ENCODE data around the gene SUGP1. TPM values are rescaled to one million over a fixed set of nuclear protein-coding genes. Genes with fewer than 3 reads are reported as not detected.

Gene SUGP1
- total RNA-seq, 1 experiment from 2014 or later: 81.3 TPM

DNA sequence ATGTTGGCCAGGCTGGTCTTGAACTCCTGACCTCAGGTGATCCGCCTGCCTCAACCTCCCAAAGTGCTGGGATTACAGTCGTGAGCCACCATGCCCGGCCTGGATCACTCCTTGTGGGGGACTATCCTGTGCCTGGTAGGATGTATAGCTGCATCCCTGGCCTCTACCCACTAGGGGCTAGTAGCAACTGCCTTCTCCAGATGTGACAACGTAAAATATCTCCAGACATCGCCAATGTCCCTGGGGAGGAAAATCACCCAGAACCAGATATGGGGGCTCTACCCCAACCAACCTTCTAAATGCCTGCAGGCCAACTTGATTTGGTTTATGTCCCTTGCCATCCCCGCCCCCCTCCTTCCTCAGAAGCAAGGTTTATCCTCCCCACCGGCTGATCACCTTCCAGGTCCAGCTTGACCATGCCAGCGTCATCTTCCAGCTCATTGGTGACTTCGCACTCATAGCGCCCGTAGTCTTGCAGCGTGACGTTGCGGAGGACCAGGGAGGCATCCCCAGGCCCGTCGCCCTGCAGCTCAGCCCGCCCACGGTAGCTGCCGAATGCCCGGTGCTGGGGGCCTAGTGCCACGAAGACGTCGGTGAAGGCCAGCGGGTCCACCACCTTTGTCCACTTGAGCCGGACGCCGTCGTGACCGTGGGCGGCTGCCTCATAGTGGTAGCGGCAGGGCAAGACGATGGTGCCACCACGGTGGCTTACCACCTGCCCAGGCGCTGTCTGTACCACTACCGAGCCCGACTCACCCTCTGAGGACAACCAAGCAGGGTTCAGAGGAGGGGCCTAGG, 59.7 kb downstream of the SUGP1 start:
- ChIA-PET CTCF (interaction anchor here (0.9 to 2.4 kb wide), 8 partner anchors 12 to 82 kb away, joined by 3 to 10 read pairs (median 5); partner anchors contain the start of gene TM6SF2), POLR2A (no interaction called here)
- no peak for TF ChIP-seq CBFB (CRISPR knock-in tag; IDR thresholded peaks at IDR 0.05; ENCODE audit: low read depth)
- peak; percentile 51; the same call in 1 of the 2 replicates for TF ChIP-seq FOXP1 (CRISPR knock-in tag; IDR thresholded peaks at IDR 0.05; ENCODE audit: borderline replicate concordance)
- DNase-seq (ENCODE audit: low spot score) (no peak), ATAC-seq (no peak)
- Mint-ChIP-seq H3K9me3 (no peaks in the 10 kb centered on the region), H3K27ac (no peak overlapping the region), H3K4me3 (peak overlapping the region; percentile 68), H3K36me3 (0 out of 2 replicates have a peak, but pooled peaks cover 3% of the 10 kb centered on the region), H3K27me3 (ENCODE audit: low read depth) (peaks cover 53% of the 10 kb centered on the region), H3K4me1 (peaks cover 22% of the 10 kb centered on the region)

DNA sequence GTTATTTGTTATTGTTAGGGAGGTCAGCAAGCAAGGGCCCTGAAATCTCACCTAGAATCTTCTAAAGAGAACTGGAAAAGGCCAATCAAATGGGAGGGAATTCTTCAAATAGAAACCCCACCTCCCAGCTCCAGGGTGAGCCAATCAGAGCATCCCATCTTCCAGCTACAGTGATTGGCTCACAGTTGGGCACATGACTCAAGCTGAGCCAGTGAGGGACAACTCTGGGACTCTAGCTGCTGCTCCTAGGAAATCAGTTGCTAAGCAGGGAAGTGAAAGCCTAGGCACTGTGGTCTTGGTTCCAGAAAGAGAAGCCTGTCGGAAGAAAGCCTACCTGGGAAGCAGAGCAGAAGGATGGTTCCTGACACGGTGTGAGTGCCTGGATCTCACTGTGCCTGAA, 60.6 kb downstream of the SUGP1 start:
- DNase-seq (ENCODE audit: low spot score): peak; percentile 53
- Mint-ChIP-seq H3K36me3 (0 out of 2 replicates have a peak, but pooled peaks cover 3% of the 10 kb centered on the region), H3K27me3 (ENCODE audit: low read depth) (peaks cover 54% of the 10 kb centered on the region), H3K27ac (no peak overlapping the region), H3K4me3 (peak overlapping the region; percentile 45; the same call in 1 of the 2 replicates), H3K4me1 (peaks cover 22% of the 10 kb centered on the region), H3K9me3 (no peaks in the 10 kb centered on the region)
- peak; percentile 77 for ATAC-seq
- ChIA-PET CTCF (interaction anchor here (0.9 to 2.4 kb wide), 10 partner anchors 13 to 90 kb away, joined by 3 to 10 read pairs (median 4); partner anchors contain the start of genes MEF2B and TM6SF2), POLR2A (no interaction called here)
- TF ChIP-seq ZNF121 (CRISPR knock-in tag; IDR thresholded peaks at IDR 0.05): no peak
- no peak for TF ChIP-seq ZNF317 (CRISPR knock-in tag; IDR thresholded peaks at IDR 0.05; ENCODE audit: borderline replicate concordance, low read depth)
- TF ChIP-seq, protein P1, sequence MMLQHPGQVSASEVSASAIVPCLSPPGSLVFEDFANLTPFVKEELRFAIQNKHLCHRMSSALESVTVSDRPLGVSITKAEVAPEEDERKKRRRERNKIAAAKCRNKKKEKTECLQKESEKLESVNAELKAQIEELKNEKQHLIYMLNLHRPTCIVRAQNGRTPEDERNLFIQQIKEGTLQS (CRISPR knock-in tag; conservative IDR thresholded peaks at IDR 0.05): no peak
- no peak for TF ChIP-seq FOXK1 (CRISPR knock-in tag; IDR thresholded peaks at IDR 0.05)
- TF ChIP-seq, protein P2, sequence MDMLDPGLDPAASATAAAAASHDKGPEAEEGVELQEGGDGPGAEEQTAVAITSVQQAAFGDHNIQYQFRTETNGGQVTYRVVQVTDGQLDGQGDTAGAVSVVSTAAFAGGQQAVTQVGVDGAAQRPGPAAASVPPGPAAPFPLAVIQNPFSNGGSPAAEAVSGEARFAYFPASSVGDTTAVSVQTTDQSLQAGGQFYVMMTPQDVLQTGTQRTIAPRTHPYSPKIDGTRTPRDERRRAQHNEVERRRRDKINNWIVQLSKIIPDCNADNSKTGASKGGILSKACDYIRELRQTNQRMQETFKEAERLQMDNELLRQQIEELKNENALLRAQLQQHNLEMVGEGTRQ (CRISPR knock-in tag; IDR thresholded peaks at IDR 0.05): peak; percentile 93
- TF ChIP-seq, protein P3, sequence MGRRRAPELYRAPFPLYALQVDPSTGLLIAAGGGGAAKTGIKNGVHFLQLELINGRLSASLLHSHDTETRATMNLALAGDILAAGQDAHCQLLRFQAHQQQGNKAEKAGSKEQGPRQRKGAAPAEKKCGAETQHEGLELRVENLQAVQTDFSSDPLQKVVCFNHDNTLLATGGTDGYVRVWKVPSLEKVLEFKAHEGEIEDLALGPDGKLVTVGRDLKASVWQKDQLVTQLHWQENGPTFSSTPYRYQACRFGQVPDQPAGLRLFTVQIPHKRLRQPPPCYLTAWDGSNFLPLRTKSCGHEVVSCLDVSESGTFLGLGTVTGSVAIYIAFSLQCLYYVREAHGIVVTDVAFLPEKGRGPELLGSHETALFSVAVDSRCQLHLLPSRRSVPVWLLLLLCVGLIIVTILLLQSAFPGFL (CRISPR knock-in tag; IDR thresholded peaks at IDR 0.05; ENCODE audit: borderline replicate concordance): no peak
- no peak for TF ChIP-seq SMAD4 (CRISPR knock-in tag; IDR thresholded peaks at IDR 0.05)
- TF ChIP-seq ZNF423 (CRISPR knock-in tag; IDR thresholded peaks at IDR 0.05): no peak
- TF ChIP-seq, protein P4, sequence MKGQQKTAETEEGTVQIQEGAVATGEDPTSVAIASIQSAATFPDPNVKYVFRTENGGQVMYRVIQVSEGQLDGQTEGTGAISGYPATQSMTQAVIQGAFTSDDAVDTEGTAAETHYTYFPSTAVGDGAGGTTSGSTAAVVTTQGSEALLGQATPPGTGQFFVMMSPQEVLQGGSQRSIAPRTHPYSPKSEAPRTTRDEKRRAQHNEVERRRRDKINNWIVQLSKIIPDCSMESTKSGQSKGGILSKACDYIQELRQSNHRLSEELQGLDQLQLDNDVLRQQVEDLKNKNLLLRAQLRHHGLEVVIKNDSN (CRISPR knock-in tag; IDR thresholded peaks at IDR 0.05): peak; percentile 88
- TF ChIP-seq EMX1 (CRISPR knock-in tag; IDR thresholded peaks at IDR 0.05): no peak
- TF ChIP-seq NFYB (CRISPR knock-in tag; conservative IDR thresholded peaks at IDR 0.05; ENCODE audit: low read depth): peak; percentile 80
- no peak for TF ChIP-seq GABPB1 (CRISPR knock-in tag; IDR thresholded peaks at IDR 0.05)

DNA sequence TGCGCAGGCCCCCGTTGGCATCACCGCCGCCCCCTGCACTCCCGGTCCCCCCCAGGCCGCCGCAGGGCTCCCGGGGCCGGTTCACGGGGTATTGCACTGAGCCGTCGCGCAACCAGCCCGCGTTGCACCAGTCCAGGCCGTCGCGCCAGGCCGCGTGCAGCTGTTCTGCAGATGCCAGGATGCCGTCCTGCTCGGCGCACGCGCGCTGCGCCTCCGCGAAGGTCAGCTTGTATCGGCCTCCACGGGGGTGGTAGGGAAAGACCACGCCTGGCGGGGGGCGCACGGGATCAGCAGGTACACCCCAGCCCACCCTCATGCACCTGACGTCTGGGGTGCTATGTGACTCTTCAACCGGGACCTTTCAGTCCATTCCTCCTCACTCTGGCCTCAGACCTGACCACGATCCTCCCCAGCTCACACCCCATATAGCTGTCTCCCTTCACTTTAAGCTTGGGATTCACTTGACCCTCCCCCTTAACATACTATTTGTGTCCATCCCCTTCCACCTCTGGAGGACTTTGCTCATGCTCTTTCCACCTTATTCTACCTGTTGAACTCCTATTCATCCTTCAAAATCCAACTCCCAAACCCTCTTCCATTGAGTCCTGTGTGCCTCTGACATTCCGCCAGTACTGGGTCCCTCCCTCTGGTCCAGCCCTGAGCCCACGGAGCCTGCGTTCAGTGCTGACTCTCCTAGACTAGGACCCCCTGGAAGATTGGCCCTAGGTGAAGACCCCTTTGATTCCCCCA, 61.5 kb downstream of the SUGP1 start:
- 0 out of 2 replicates have a peak, but pooled peaks cover 3% of the 10 kb centered on the region for H3K36me3 Mint-ChIP-seq
- H3K27ac Mint-ChIP-seq: no peak overlapping the region
- ChIA-PET POLR2A (no interaction called here), CTCF (interaction anchor here (2.4 kb wide), 1 partner anchor 34 kb away, joined by 10 read pairs; no protein-coding TSS in a partner anchor)
- H3K4me3 Mint-ChIP-seq: no peak overlapping the region
- H3K27me3 Mint-ChIP-seq (ENCODE audit: low read depth): peaks cover 51% of the 10 kb centered on the region
- ATAC-seq (no peak), DNase-seq (ENCODE audit: low spot score) (no peak)
- no peaks in the 10 kb centered on the region for H3K9me3 Mint-ChIP-seq
- H3K4me1 Mint-ChIP-seq: peaks cover 22% of the 10 kb centered on the region
- TF ChIP-seq RORB (CRISPR knock-in tag; IDR thresholded peaks at IDR 0.05) (no peak), ELF4 (CRISPR knock-in tag; IDR thresholded peaks at IDR 0.05; ENCODE audit: low read depth) (no peak), TEAD4 (CRISPR knock-in tag; IDR thresholded peaks at IDR 0.05) (no peak), CREB1 (CRISPR knock-in tag; IDR thresholded peaks at IDR 0.05) (no peak), NFYB (CRISPR knock-in tag; conservative IDR thresholded peaks at IDR 0.05; ENCODE audit: low read depth) (no peak)
- TF ChIP-seq, protein P5, sequence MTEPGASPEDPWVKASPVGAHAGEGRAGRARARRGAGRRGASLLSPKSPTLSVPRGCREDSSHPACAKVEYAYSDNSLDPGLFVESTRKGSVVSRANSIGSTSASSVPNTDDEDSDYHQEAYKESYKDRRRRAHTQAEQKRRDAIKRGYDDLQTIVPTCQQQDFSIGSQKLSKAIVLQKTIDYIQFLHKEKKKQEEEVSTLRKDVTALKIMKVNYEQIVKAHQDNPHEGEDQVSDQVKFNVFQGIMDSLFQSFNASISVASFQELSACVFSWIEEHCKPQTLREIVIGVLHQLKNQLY (CRISPR knock-in tag; IDR thresholded peaks at IDR 0.05): no peak
- TF ChIP-seq, protein P6, sequence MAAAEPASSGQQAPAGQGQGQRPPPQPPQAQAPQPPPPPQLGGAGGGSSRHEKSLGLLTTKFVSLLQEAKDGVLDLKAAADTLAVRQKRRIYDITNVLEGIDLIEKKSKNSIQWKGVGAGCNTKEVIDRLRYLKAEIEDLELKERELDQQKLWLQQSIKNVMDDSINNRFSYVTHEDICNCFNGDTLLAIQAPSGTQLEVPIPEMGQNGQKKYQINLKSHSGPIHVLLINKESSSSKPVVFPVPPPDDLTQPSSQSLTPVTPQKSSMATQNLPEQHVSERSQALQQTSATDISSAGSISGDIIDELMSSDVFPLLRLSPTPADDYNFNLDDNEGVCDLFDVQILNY (CRISPR knock-in tag; IDR thresholded peaks at IDR 0.05): no peak
- TF ChIP-seq, protein P7, sequence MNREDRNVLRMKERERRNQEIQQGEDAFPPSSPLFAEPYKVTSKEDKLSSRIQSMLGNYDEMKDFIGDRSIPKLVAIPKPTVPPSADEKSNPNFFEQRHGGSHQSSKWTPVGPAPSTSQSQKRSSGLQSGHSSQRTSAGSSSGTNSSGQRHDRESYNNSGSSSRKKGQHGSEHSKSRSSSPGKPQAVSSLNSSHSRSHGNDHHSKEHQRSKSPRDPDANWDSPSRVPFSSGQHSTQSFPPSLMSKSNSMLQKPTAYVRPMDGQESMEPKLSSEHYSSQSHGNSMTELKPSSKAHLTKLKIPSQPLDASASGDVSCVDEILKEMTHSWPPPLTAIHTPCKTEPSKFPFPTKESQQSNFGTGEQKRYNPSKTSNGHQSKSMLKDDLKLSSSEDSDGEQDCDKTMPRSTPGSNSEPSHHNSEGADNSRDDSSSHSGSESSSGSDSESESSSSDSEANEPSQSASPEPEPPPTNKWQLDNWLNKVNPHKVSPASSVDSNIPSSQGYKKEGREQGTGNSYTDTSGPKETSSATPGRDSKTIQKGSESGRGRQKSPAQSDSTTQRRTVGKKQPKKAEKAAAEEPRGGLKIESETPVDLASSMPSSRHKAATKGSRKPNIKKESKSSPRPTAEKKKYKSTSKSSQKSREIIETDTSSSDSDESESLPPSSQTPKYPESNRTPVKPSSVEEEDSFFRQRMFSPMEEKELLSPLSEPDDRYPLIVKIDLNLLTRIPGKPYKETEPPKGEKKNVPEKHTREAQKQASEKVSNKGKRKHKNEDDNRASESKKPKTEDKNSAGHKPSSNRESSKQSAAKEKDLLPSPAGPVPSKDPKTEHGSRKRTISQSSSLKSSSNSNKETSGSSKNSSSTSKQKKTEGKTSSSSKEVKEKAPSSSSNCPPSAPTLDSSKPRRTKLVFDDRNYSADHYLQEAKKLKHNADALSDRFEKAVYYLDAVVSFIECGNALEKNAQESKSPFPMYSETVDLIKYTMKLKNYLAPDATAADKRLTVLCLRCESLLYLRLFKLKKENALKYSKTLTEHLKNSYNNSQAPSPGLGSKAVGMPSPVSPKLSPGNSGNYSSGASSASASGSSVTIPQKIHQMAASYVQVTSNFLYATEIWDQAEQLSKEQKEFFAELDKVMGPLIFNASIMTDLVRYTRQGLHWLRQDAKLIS (CRISPR knock-in tag; IDR thresholded peaks at IDR 0.05; ENCODE audit: borderline replicate concordance): no peak
